Lower lobe of right lung (tissue), 2 donors: Measurements from ENCODE around the gene ACTR1B. TPM values are rescaled to one million over a fixed set of nuclear protein-coding genes. Genes with fewer than 3 reads are reported as not detected.
"Not testable (repeated sequence)": the region's sequence is repeated elsewhere in the genome, so short reads cannot be mapped to it uniquely, and the experiment has no call there.

ENCODE experiments used
- ATAC-seq, 2 donors: fragments of 200-7000 bp; cut with Tn5 transposase; one replicate each; pipeline ENCODE4 v1.9.1; 2020 to 2022; ENCODE audit warnings: mild to moderate bottlenecking in 2 of 2, moderate library complexity in 2 of 2
- DNase-seq: peaks from one replicate; pipeline ENCODE4 v3.0.0-alpha.2; 2020
- H3K27ac ChIP-seq: fragments of 200-600 bp; one replicate; pipeline ENCODE4 v1.8.0; 2022
- H3K27me3 ChIP-seq: fragments of 200-600 bp; one replicate; pipeline ENCODE4 v1.8.0; 2022; ENCODE audit warnings: low read depth
- H3K36me3 ChIP-seq: fragments of 200-600 bp; one replicate; pipeline ENCODE4 v1.8.0; 2022; ENCODE audit warnings: mild to moderate bottlenecking
- H3K4me1 ChIP-seq: fragments of 200-600 bp; one replicate; pipeline ENCODE4 v1.8.0; 2022
- H3K4me3 ChIP-seq: fragments of 200-600 bp; one replicate; pipeline ENCODE4 v1.8.0; 2022; ENCODE audit warnings: mild to moderate bottlenecking
- H3K9me3 ChIP-seq: fragments of 200-600 bp; one replicate; pipeline ENCODE4 v1.8.0; 2022
- intact Hi-C: fragments of 100-400 bp; cut with DNase I; formaldehyde crosslinking; loops from one replicate; pipeline ENCODE4 v1.11.0; 2022
- long read RNA-seq: library from polyadenylated mRNA; unstranded; transcript quantifications from one replicate; pipeline ENCODE4 v2.0.0, GENCODE V29; 2021
- total RNA-seq: library from RNA; stranded (reverse); fragmentation: NEBNext Ultra II Directional; extraction: Animal tissue kit (Norgen Biotek cat#: 25700); gene quantifications from one replicate; pipeline ENCODE4 v1.2.1, GENCODE V29; 2021
- TF ChIP-seq, protein P1 (sequence below): fragments of 200-600 bp; IDR thresholded peaks from one replicate; pipeline ENCODE4 v1.8.0; 2022; ENCODE audit warnings: antibody characterized with exemption, mild to moderate bottlenecking
- donor health status: DM: no; HTN: yes; CAD: no; lungs with severe emphysema.

The ACTR1B gene
- 56.0 TPM for total RNA-seq
- long read RNA-seq, transcript ACTR1B-201 (11 exons, 2,243 nt): major isoform, 26 of 59 reads
- long read RNA-seq, partial matches to known transcripts: 19 of 59 reads
- long read RNA-seq, other reads (novel, unspliced or antisense): 14 of 59 reads

DNA sequence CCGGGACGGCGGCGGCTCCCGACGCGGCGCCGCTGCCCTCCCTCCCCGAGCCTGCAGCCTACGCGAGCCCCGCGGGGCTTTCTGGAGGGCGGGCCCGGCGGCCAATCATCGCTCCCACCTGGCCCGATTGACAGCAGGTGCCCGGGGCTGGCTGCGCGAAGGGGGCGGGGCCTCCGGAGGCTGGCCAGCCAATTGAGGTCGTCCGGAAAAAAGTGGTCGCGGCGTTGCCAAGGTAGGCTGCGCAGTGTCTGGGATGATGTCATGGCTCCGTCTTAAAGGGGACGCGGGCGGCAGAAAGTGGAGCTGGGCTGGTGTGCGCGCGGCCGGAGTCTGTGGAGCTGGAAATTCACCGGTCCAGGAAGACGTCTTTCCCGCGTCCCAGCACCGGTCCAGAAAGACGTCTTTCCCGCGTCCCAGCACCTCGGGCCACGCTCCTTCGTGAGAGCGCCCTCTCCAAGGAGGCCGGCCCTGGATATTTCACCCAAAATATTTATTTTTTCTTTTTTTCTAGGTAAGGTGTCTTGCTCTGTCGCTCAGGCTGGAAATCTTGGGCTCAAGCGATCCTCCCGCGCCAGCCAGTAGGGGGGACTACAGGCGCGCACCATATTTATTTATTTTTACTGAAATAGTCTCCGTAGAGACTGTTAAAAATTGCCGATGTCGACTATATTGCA lies at the start of gene ACTR1B:
Gene ACTR1B (minus strand): TSS at position 83 of the 674 bp plus-strand sequence. CDS start 154 bp downstream, outside the sequence.
- TF ChIP-seq, protein P1, sequence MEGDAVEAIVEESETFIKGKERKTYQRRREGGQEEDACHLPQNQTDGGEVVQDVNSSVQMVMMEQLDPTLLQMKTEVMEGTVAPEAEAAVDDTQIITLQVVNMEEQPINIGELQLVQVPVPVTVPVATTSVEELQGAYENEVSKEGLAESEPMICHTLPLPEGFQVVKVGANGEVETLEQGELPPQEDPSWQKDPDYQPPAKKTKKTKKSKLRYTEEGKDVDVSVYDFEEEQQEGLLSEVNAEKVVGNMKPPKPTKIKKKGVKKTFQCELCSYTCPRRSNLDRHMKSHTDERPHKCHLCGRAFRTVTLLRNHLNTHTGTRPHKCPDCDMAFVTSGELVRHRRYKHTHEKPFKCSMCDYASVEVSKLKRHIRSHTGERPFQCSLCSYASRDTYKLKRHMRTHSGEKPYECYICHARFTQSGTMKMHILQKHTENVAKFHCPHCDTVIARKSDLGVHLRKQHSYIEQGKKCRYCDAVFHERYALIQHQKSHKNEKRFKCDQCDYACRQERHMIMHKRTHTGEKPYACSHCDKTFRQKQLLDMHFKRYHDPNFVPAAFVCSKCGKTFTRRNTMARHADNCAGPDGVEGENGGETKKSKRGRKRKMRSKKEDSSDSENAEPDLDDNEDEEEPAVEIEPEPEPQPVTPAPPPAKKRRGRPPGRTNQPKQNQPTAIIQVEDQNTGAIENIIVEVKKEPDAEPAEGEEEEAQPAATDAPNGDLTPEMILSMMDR: peak; percentile 57
- peak; percentile 96 to 98 for ATAC-seq

GRCh38 chr2:97712693-97713295 lies 49.0 kb upstream of the ACTR1B start:
- ATAC-seq: no peak
- H3K4me3 ChIP-seq: no peak overlapping the region
- H3K9me3 ChIP-seq: no peaks in the 10 kb centered on the region
- H3K4me1 ChIP-seq: no peaks in the 10 kb centered on the region
- TF ChIP-seq, protein P1: no peak
- intact Hi-C loops: no loop called here
- peak overlapping the region; percentile 58 for H3K27ac ChIP-seq
- no peaks in the 10 kb centered on the region for H3K36me3 ChIP-seq
- no peak for DNase-seq
- H3K27me3 ChIP-seq: peaks cover 1% of the 10 kb centered on the region

More for the DNA sequence above, at the start of gene ACTR1B:
- H3K9me3 ChIP-seq: no peaks in the 10 kb centered on the region
- intact Hi-C loops: no loop called here
- peak; percentile 98 for DNase-seq
- H3K27me3 ChIP-seq: no peaks in the 10 kb centered on the region
- peak within 1 kb of the TSS; percentile 93 for H3K27ac ChIP-seq
- peaks cover 13% of the 10 kb centered on the region for H3K36me3 ChIP-seq
- peaks cover 33% of the 10 kb centered on the region for H3K4me1 ChIP-seq
- peak within 1 kb of the TSS; percentile 79 for H3K4me3 ChIP-seq

DNA sequence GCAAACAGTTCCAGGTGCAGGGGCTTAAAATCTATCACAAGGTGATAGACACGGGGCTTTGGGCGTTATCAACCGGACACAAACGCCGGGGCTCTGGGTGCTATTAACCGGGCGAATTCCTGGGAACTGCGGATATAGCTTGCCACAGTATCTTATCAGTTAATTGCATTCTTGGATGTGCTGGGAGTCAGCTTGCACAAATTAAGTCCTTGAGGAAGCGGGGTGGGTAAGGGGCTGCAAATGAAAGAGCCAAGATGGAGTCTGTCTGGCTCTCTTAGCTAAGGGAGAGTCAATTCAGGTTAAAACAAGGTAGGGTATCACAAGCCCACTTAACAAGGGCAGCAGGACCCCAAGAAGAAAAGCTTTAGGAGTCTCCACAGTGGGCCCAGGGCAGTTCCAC lies 48.3 kb upstream of the ACTR1B start:
- H3K27ac ChIP-seq, H3K9me3 ChIP-seq, H3K27me3 ChIP-seq, H3K36me3 ChIP-seq, DNase-seq, ATAC-seq, intact Hi-C loops, H3K4me3 ChIP-seq, H3K4me1 ChIP-seq: not testable (repeated sequence)

GRCh38 chr2:97711394-97711711 lies 47.5 kb upstream of the ACTR1B start:
- TF ChIP-seq, protein P1: no peak
- Histone ChIP-seq H3K27me3 (peaks cover 7% of the 10 kb centered on the region), H3K9me3 (no peaks in the 10 kb centered on the region), H3K27ac (no peak overlapping the region), H3K4me1 (no peaks in the 10 kb centered on the region), H3K36me3 (no peaks in the 10 kb centered on the region), H3K4me3 (no peak overlapping the region)
- ATAC-seq (no peak), DNase-seq (no peak)
- intact Hi-C loops: no loop called here

DNA sequence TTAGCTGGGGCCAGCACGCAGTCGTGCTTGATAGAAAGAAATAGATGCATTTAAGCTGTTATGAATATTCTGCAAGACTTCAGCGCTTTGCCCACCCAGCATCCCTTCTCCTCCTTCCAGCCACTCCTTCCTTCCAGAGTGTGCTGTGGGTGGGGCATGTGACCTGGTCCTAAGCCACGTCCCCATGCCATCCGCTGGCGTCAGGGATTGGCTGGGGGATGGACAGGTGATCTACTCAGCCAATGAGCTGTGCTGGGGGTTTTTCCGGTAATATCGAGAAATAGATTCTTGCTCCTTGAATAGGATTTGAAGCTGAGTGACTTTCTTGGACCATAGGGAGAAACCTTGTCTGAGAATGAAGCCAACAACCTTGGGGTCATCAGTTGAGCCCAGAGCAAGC lies 44.8 kb upstream of the ACTR1B start:
- H3K27ac ChIP-seq: no peak overlapping the region
- H3K36me3 ChIP-seq: no peaks in the 10 kb centered on the region
- DNase-seq: no peak
- TF ChIP-seq, protein P1: no peak
- no peak for ATAC-seq
- no peak overlapping the region for H3K4me3 ChIP-seq
- intact Hi-C loops: no loop called here
- no peaks in the 10 kb centered on the region for H3K9me3 ChIP-seq
- no peaks in the 10 kb centered on the region for H3K4me1 ChIP-seq
- peaks cover 7% of the 10 kb centered on the region for H3K27me3 ChIP-seq

DNA sequence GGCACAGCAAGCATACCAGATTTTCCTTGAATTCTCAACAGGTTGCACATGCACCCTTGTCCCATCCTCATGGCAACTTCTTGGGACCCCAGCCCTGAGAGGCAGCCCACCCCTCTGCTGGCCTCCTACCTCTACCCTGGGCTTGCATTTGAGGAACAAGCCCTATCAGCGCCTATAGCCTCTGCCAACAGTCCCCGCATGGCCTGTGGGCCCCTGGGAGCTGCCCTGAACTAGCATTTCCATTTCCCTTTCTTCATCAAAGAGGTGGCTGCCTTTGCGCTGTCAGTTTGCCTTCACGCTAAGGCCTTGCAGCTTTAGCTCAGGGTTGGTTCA lies 44.2 kb upstream of the ACTR1B start:
- intact Hi-C loops: no loop called here
- Histone ChIP-seq H3K4me3 (no peak overlapping the region), H3K36me3 (no peaks in the 10 kb centered on the region), H3K27me3 (peaks cover 7% of the 10 kb centered on the region), H3K4me1 (no peaks in the 10 kb centered on the region), H3K27ac (no peak overlapping the region), H3K9me3 (no peaks in the 10 kb centered on the region)
- ATAC-seq: no peak
- TF ChIP-seq, protein P1: no peak
- DNase-seq: no peak
